ENCODE results near the gene GARIN3.

The GARIN3 gene

GRCh38 chr5:157198277-157198986 is 32.4 kb upstream of the GARIN3 start:
- H3K79me2 ChIP-seq (ENCODE audit: low read length) = no peaks in the 10 kb centered on the region
- no peaks in the 10 kb centered on the region for H3K9me2 ChIP-seq (replicated peaks; ENCODE audit: insufficient read depth, low read length)
- H2AFZ ChIP-seq (ENCODE audit: low read length) = no peak overlapping the region
- H3K9ac ChIP-seq (ENCODE audit: low read length) = no peak overlapping the region
- peaks cover 18% of the 10 kb centered on the region for H3K4me1 ChIP-seq (ENCODE audit: low read length)
- no peak overlapping the region for H3K4me3 ChIP-seq (ENCODE audit: low read length)
- no peaks in the 10 kb centered on the region for H3K9me3 ChIP-seq (replicated peaks; ENCODE audit: insufficient read depth, low read length)
- no peak overlapping the region for H3K4me2 ChIP-seq (ENCODE audit: low read depth, low read length)
- H4K20me1 ChIP-seq (ENCODE audit: insufficient read depth, low read length) = no peaks in the 10 kb centered on the region
- no peak overlapping the region for H3K27ac ChIP-seq (ENCODE audit: low read length)
- H3K36me3 ChIP-seq (replicated peaks; ENCODE audit: insufficient read depth, low read length) = no peaks in the 10 kb centered on the region
- no peaks in the 10 kb centered on the region for H3K27me3 ChIP-seq (replicated peaks; ENCODE audit: insufficient read depth, low read length)
- DNase-seq = no peak
- no peak for TF ChIP-seq CTCF (IDR thresholded peaks at IDR 0.05; ENCODE audit: low read length)
- no peak for TF ChIP-seq EZH2phosphoT487 (IDR thresholded peaks at IDR 0.05; ENCODE audit: low read length)
- no peak for TF ChIP-seq EZH2 (optimal IDR thresholded peaks at IDR 0.05; ENCODE audit: low read depth, low read length)
- no peaks in the 10 kb centered on the region for H3F3A ChIP-seq (ENCODE audit: insufficient read depth, low read length)

GRCh38 chr5:157197086-157197485 is 31.0 kb upstream of the GARIN3 start:
- H3K9me3 ChIP-seq (replicated peaks; ENCODE audit: insufficient read depth, low read length) = no peaks in the 10 kb centered on the region
- no peak overlapping the region for H3K4me2 ChIP-seq (ENCODE audit: low read depth, low read length)
- H3K4me1 ChIP-seq (ENCODE audit: low read length) = peaks cover 18% of the 10 kb centered on the region
- no peak for TF ChIP-seq EZH2phosphoT487 (IDR thresholded peaks at IDR 0.05; ENCODE audit: low read length)
- no peaks in the 10 kb centered on the region for H3F3A ChIP-seq (ENCODE audit: insufficient read depth, low read length)
- no peaks in the 10 kb centered on the region for H3K36me3 ChIP-seq (replicated peaks; ENCODE audit: insufficient read depth, low read length)
- no peak overlapping the region for H2AFZ ChIP-seq (ENCODE audit: low read length)
- no peak for DNase-seq
- H3K79me2 ChIP-seq (ENCODE audit: low read length) = no peaks in the 10 kb centered on the region
- no peaks in the 10 kb centered on the region for H4K20me1 ChIP-seq (ENCODE audit: insufficient read depth, low read length)
- no peak overlapping the region for H3K4me3 ChIP-seq (ENCODE audit: low read length)
- H3K27me3 ChIP-seq (replicated peaks; ENCODE audit: insufficient read depth, low read length) = no peaks in the 10 kb centered on the region
- no peaks in the 10 kb centered on the region for H3K9me2 ChIP-seq (replicated peaks; ENCODE audit: insufficient read depth, low read length)
- H3K27ac ChIP-seq (ENCODE audit: low read length) = no peak overlapping the region
- H3K9ac ChIP-seq (ENCODE audit: low read length) = no peak overlapping the region

- no peaks in the 10 kb centered on the region for H3F3A ChIP-seq (ENCODE audit: insufficient read depth, low read length)
- no peak overlapping the region for H2AFZ ChIP-seq (ENCODE audit: low read length)
- TF ChIP-seq CTCF (IDR thresholded peaks at IDR 0.05; ENCODE audit: low read length) = no peak
- no peak for TF ChIP-seq EZH2 (optimal IDR thresholded peaks at IDR 0.05; ENCODE audit: low read depth, low read length)
- no peak for TF ChIP-seq EZH2phosphoT487 (IDR thresholded peaks at IDR 0.05; ENCODE audit: low read length)
- no peak overlapping the region for H3K27ac ChIP-seq (ENCODE audit: low read length)
- H3K4me3 ChIP-seq (ENCODE audit: low read length) = no peak overlapping the region
- no peaks in the 10 kb centered on the region for H3K79me2 ChIP-seq (ENCODE audit: low read length)
- H3K9me2 ChIP-seq (replicated peaks; ENCODE audit: insufficient read depth, low read length) = no peaks in the 10 kb centered on the region
- no peak overlapping the region for H3K9ac ChIP-seq (ENCODE audit: low read length)
- no peak overlapping the region for H3K4me2 ChIP-seq (ENCODE audit: low read depth, low read length)
- no peaks in the 10 kb centered on the region for H3K9me3 ChIP-seq (replicated peaks; ENCODE audit: insufficient read depth, low read length)
- peaks cover 18% of the 10 kb centered on the region for H3K4me1 ChIP-seq (ENCODE audit: low read length)
- no peaks in the 10 kb centered on the region for H4K20me1 ChIP-seq (ENCODE audit: insufficient read depth, low read length)
- no peaks in the 10 kb centered on the region for H3K27me3 ChIP-seq (replicated peaks; ENCODE audit: insufficient read depth, low read length)
- H3K36me3 ChIP-seq (replicated peaks; ENCODE audit: insufficient read depth, low read length) = no peaks in the 10 kb centered on the region
- peak; percentile 72 for DNase-seq
These were observed 30.0 kb upstream of the GARIN3 start for GRCh38 chr5:157196045-157196444.

GRCh38 chr5:157193699-157194424 is 27.8 kb upstream of the GARIN3 start:
- Histone ChIP-seq H3K27me3 (replicated peaks; ENCODE audit: insufficient read depth, low read length) (no peaks in the 10 kb centered on the region), H3K36me3 (replicated peaks; ENCODE audit: insufficient read depth, low read length) (no peaks in the 10 kb centered on the region), H3K4me1 (ENCODE audit: low read length) (peaks cover 18% of the 10 kb centered on the region), H3K9ac (ENCODE audit: low read length) (no peak overlapping the region), H3K79me2 (ENCODE audit: low read length) (no peaks in the 10 kb centered on the region), H3K27ac (ENCODE audit: low read length) (no peak overlapping the region), H2AFZ (ENCODE audit: low read length) (no peak overlapping the region), H3K9me3 (replicated peaks; ENCODE audit: insufficient read depth, low read length) (no peaks in the 10 kb centered on the region), H3K4me3 (ENCODE audit: low read length) (no peak overlapping the region), H3K4me2 (ENCODE audit: low read depth, low read length) (no peak overlapping the region), H3K9me2 (replicated peaks; ENCODE audit: insufficient read depth, low read length) (no peaks in the 10 kb centered on the region), H3F3A (ENCODE audit: insufficient read depth, low read length) (no peaks in the 10 kb centered on the region), H4K20me1 (ENCODE audit: insufficient read depth, low read length) (no peaks in the 10 kb centered on the region)
- TF ChIP-seq EZH2 (optimal IDR thresholded peaks at IDR 0.05; ENCODE audit: low read depth, low read length) (no peak), EZH2phosphoT487 (IDR thresholded peaks at IDR 0.05; ENCODE audit: low read length) (no peak), CTCF (IDR thresholded peaks at IDR 0.05; ENCODE audit: low read length) (no peak)
- DNase-seq = no peak

Data from MM.1S (cell line).